Measurements from ENCODE around the gene KMT2C.
"Not testable (repeated sequence)": the region's sequence is repeated elsewhere in the genome, so short reads cannot be mapped to it uniquely, and the experiment has no call there.

GRCh38 chr7:152241301-152241700 is 194.5 kb downstream of the KMT2C start:
- TF ChIP-seq, protein P1, sequence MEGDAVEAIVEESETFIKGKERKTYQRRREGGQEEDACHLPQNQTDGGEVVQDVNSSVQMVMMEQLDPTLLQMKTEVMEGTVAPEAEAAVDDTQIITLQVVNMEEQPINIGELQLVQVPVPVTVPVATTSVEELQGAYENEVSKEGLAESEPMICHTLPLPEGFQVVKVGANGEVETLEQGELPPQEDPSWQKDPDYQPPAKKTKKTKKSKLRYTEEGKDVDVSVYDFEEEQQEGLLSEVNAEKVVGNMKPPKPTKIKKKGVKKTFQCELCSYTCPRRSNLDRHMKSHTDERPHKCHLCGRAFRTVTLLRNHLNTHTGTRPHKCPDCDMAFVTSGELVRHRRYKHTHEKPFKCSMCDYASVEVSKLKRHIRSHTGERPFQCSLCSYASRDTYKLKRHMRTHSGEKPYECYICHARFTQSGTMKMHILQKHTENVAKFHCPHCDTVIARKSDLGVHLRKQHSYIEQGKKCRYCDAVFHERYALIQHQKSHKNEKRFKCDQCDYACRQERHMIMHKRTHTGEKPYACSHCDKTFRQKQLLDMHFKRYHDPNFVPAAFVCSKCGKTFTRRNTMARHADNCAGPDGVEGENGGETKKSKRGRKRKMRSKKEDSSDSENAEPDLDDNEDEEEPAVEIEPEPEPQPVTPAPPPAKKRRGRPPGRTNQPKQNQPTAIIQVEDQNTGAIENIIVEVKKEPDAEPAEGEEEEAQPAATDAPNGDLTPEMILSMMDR (IDR thresholded peaks at IDR 0.05), result not testable (repeated sequence)
- not testable (repeated sequence) for TF ChIP-seq POLR2A, POLR2AphosphoS5 (IDR thresholded peaks at IDR 0.05)
